ENCODE measurements around the gene TMEM271. TPM values are rescaled to one million over a fixed set of nuclear protein-coding genes. Genes with fewer than 3 reads are reported as not detected.

TMEM271 gene
- total RNA-seq, 2 experiments from 2014 or later, result not detected

DNA sequence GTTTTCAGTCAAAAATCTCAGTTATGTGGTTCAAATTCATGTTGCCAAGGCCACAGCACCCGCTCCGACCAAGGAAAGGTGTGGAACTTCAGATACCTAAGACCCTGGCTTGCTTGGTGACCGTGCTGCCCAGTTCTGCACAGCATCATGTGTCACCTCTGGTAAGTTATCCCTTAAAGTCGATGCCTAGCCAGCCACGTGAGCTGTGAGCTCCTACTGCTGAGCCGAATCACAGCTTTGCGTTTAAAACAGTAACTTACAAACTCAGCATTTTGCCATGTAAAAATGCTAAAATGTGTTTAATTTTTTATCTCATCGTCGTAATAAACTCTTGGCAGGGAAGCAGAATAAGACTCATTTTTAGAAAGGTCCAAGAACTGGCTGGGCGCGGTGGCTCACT lies 5.3 kb downstream of the TMEM271 start:
- Mint-ChIP-seq H3K4me1 (ENCODE audit: low read depth) (no peaks in the 10 kb centered on the region), H3K9me3 (peaks cover 1% of the 10 kb centered on the region), H3K27me3 (peaks cover 42% of the 10 kb centered on the region), H3K36me3 (ENCODE audit: low read depth) (no peaks in the 10 kb centered on the region), H3K4me3 (no peak overlapping the region), H3K27ac (no peak overlapping the region)
- intact Hi-C loops (cut with micrococcal nuclease), result no loop called here
- DNase-seq, result no peak
- CTCF ChIA-PET, result no interaction called here
- TF ChIP-seq, protein P1, sequence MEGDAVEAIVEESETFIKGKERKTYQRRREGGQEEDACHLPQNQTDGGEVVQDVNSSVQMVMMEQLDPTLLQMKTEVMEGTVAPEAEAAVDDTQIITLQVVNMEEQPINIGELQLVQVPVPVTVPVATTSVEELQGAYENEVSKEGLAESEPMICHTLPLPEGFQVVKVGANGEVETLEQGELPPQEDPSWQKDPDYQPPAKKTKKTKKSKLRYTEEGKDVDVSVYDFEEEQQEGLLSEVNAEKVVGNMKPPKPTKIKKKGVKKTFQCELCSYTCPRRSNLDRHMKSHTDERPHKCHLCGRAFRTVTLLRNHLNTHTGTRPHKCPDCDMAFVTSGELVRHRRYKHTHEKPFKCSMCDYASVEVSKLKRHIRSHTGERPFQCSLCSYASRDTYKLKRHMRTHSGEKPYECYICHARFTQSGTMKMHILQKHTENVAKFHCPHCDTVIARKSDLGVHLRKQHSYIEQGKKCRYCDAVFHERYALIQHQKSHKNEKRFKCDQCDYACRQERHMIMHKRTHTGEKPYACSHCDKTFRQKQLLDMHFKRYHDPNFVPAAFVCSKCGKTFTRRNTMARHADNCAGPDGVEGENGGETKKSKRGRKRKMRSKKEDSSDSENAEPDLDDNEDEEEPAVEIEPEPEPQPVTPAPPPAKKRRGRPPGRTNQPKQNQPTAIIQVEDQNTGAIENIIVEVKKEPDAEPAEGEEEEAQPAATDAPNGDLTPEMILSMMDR (IDR thresholded peaks at IDR 0.05), result no peak
- no peak for ATAC-seq
- POLR2A ChIA-PET, result no interaction called here

DNA sequence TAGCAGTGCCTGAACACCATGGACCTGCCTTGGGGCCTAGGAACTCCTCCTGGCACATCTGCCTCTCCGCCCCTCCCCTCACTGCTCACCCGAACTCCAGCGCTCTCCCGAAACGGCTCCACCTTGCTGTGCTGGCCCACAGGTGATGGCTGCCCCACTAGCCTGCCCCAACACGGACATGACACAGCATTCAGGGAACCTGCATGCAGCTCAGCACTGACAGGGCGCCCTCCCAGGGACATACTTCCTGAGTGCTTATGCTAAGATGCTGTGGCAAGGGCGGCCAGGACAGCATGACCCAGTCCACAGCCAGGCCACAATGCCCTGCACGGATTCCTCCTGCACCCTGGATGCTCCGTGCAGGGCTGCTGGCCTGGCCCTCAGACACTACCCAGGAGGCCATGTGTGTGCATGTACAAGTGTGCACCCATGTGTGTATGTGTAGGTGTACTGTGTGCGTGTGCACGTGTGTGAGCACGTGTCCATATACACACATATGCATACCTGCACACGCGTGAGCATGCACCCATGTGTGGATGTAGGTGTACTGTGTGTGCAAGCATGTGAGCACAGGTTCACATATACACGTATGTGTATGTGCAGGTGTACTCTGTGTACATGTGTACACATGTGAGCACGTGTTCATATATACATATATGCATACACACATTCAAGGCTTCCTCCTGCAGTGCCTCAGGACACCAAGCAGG lies 6.0 kb downstream of the TMEM271 start:
- POLR2A ChIA-PET, result no interaction called here
- no peak for ATAC-seq

DNA sequence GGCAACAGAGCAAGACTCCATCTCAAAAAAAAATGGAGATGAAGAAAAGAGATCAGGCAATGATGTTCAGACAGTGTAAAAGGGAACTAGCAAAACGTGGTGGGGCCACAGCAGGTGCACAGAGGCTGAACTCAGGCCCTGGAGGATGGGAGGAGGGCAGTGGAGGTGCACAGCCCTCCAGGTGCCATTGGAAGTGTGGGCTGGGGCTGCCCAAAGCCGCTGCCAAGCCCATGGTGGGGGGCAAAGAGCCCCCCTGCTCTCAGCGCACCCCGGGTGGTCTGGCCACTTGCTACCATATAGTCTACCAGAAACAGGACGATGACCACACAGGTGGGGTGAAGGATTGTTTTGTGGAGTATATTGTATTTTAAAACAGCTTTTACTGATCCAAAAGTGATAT lies 7.1 kb downstream of the TMEM271 start:
- peaks cover 6% of the 10 kb centered on the region for H3K9me3 Mint-ChIP-seq
- no peak overlapping the region for H3K27ac Mint-ChIP-seq
- no peak overlapping the region for H3K4me3 Mint-ChIP-seq
- intact Hi-C loops (cut with micrococcal nuclease), result no loop called here
- POLR2A ChIA-PET, result no interaction called here
- TF ChIP-seq, protein P1 (IDR thresholded peaks at IDR 0.05), result no peak
- peaks cover 35% of the 10 kb centered on the region for H3K27me3 Mint-ChIP-seq
- DNase-seq, result no peak
- no peak for ATAC-seq
- H3K4me1 Mint-ChIP-seq (ENCODE audit: low read depth), result no peaks in the 10 kb centered on the region
- H3K36me3 Mint-ChIP-seq (ENCODE audit: low read depth), result no peaks in the 10 kb centered on the region
- CTCF ChIA-PET, result no interaction called here

More for the DNA sequence above, 6.0 kb downstream of the TMEM271 start:
- CTCF ChIA-PET, result no interaction called here
- H3K36me3 Mint-ChIP-seq (ENCODE audit: low read depth), result no peaks in the 10 kb centered on the region
- TF ChIP-seq, protein P1 (IDR thresholded peaks at IDR 0.05), result no peak
- intact Hi-C loops (cut with micrococcal nuclease), result no loop called here
- no peak overlapping the region for H3K4me3 Mint-ChIP-seq
- peaks cover 41% of the 10 kb centered on the region for H3K27me3 Mint-ChIP-seq
- H3K4me1 Mint-ChIP-seq (ENCODE audit: low read depth), result no peaks in the 10 kb centered on the region
- no peak overlapping the region for H3K27ac Mint-ChIP-seq
- H3K9me3 Mint-ChIP-seq, result peaks cover 1% of the 10 kb centered on the region
- DNase-seq, result no peak

DNA sequence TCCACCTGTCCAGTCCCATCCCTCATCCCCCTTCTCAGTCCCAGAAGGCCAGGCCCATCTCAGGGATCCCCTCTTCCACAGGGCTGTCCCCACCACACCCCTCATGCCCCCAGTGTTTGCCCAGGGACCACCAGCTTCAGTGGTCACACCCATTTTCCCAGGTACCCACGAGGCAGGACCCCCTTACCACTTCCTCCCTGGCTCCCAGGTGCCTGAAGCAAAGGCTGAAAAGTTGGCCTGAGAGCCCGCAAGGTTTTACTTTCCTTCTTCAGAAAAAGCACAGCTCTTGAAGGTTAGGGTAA lies 7.8 kb downstream of the TMEM271 start:
- Mint-ChIP-seq H3K27me3 (peaks cover 29% of the 10 kb centered on the region), H3K4me3 (no peak overlapping the region), H3K4me1 (ENCODE audit: low read depth) (no peaks in the 10 kb centered on the region), H3K27ac (no peak overlapping the region), H3K9me3 (peaks cover 11% of the 10 kb centered on the region), H3K36me3 (ENCODE audit: low read depth) (no peaks in the 10 kb centered on the region)
- intact Hi-C loops (cut with micrococcal nuclease), result no loop called here
- ATAC-seq (no peak), DNase-seq (no peak)
- ChIA-PET POLR2A (no interaction called here), CTCF (no interaction called here)
- TF ChIP-seq, protein P1 (IDR thresholded peaks at IDR 0.05), result no peak

DNA sequence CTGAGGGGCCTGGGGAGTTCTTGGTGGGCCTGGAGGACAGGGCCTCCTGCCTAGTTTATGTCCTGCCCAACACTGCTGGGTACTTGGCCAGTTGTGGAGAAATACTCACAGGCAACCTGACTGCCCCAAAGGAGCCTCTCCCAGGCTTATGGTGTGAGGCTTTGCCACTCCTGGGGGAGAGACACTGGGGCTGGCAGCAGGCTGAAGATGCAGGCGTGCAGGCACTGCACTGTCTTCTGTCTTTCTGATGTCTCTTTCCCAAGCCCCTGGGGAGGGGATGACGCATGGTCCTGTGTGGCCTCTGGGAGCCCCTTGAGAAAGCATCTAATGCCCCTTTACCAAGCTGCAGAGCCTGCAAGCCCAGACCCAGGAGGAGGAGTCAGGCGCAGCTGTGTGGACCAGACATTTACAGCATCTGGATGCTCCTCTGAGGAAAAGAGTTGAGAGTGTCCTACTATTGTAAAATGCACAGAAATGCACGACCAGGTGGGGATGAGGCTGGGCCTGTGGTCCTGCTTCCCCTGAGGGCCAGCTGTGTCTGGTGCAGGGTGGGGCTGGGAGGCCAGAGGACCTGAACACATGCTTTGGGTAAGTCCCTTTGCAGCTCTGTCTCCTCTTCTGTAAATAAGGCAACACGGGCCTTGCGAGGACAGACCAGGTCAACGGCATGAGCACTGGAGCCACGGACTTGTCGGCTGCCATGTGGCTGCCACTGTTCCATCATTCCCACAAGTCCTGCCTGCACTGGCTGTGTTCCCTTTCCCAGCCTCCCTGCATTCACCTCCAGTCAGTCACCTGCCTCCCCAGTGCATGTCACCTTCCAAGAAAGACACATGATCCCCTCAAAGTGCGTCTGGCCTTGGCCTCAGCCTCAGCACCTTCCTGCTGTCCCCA lies 8.4 kb downstream of the TMEM271 start:
- ChIA-PET CTCF (no interaction called here), POLR2A (no interaction called here)
- H3K9me3 Mint-ChIP-seq, result peaks cover 16% of the 10 kb centered on the region
- H3K4me1 Mint-ChIP-seq (ENCODE audit: low read depth), result no peaks in the 10 kb centered on the region
- TF ChIP-seq, protein P1 (IDR thresholded peaks at IDR 0.05), result no peak
- H3K27ac Mint-ChIP-seq, result no peak overlapping the region
- H3K4me3 Mint-ChIP-seq, result no peak overlapping the region
- intact Hi-C loops (cut with micrococcal nuclease), result no loop called here
- DNase-seq (no peak), ATAC-seq (no peak)
- H3K36me3 Mint-ChIP-seq (ENCODE audit: low read depth), result no peaks in the 10 kb centered on the region
- peaks cover 24% of the 10 kb centered on the region for H3K27me3 Mint-ChIP-seq
